Endothelial cell of umbilical vein (primary cell): ENCODE data around the gene SLC35F3. TPM values are rescaled to one million over a fixed set of nuclear protein-coding genes. Genes with fewer than 3 reads are reported as not detected.

Source experiments
- BruUV-seq: library from RNA; stranded (reverse); fragments of 400-500 nt; replicated peaks from 2 replicates; lab custom pipeline; 2021; lab: Mats Ljungman, UMichigan
- CTCF ChIA-PET: fragments of 300-600, 350-600 bp; sonication (Branson Sonifier 250); formaldehyde crosslinking; loops from one replicate; lab custom pipeline; 2021; ENCODE audit warnings: antibody characterized with exemption, inconsistent platforms; lab: Charles Lee
- POLR2A ChIA-PET: fragments of 300-600, 350-600 bp; sonication (Branson Sonifier 250); formaldehyde crosslinking; loops from one replicate; lab custom pipeline; 2021; ENCODE audit warnings: antibody characterized with exemption, inconsistent platforms; lab: Charles Lee
- DNase-seq: peaks from one replicate; pipeline ENCODE4 v3.0.0-alpha.2; 2011; ENCODE audit warnings: low read depth, low spot score
- FAIRE-seq: peaks from 2 replicates; lab custom pipeline; 2011; peaks lifted over from hg19 to GRCh38; lab: Jason Lieb, UNC
- H2AFZ ChIP-seq: 2 replicates; pipeline ENCODE4 v1.6.0; 2012; ENCODE audit warnings: low read depth, low read length, control low read depth, inconsistent platforms
- H3K27ac ChIP-seq: 2 replicates; pipeline ENCODE4 v1.5.1; 2011; ENCODE audit warnings: low read depth, mild to moderate bottlenecking, control low read depth, low read length, moderate library complexity; ENCODE audit not compliant: insufficient read depth
- H3K27me3 ChIP-seq, 2 experiments: 2 replicates each; pipeline versions ENCODE4 v1.6.0 to v1.6.1; 2011; ENCODE audit warnings: low read length in 2 of 2, mixed read lengths in 1 of 2; ENCODE audit not compliant: control insufficient read depth in 2 of 2, insufficient read depth in 2 of 2
- H3K36me3 ChIP-seq, 2 experiments: 2 replicates in 1 of 2; 3 replicates in 1 of 2; pipeline ENCODE4 v1.5.1; 2011; ENCODE audit warnings: low read length in 2 of 2, mild to moderate bottlenecking in 1 of 2, moderate library complexity in 1 of 2; ENCODE audit not compliant: control insufficient read depth in 2 of 2, insufficient read depth in 2 of 2; ENCODE audit errors: extremely low read depth in 1 of 2
- H3K4me1 ChIP-seq: 3 replicates; pipeline ENCODE4 v1.5.1; 2011; ENCODE audit warnings: mild to moderate bottlenecking, low read length; ENCODE audit not compliant: control insufficient read depth, insufficient read depth; ENCODE audit errors: extremely low read depth
- H3K4me2 ChIP-seq: 2 replicates; pipeline ENCODE4 v1.6.1; 2011; ENCODE audit warnings: low read length, control low read depth, mixed read lengths; ENCODE audit not compliant: insufficient read depth
- H3K4me3 ChIP-seq, 3 experiments: fragments of 200-600 bp in 1 of 3; sonication (generic), shearing (Covaris generic) in 1 of 3; replicated peaks in 1 of 3; 2 replicates each; pipeline ENCODE4 v1.5.1; 2011 to 2016; ENCODE audit warnings: control low read depth in 3 of 3, low read length in 3 of 3, mild to moderate bottlenecking in 2 of 3, inconsistent platforms in 1 of 3, low read depth in 1 of 3, moderate library complexity in 1 of 3; ENCODE audit not compliant: insufficient read depth in 1 of 3
- H3K79me2 ChIP-seq: 2 replicates; pipeline ENCODE4 v1.6.0; 2012; ENCODE audit warnings: low read length, inconsistent platforms; ENCODE audit not compliant: control insufficient read depth, insufficient read depth
- H3K9ac ChIP-seq: replicated peaks from 2 replicates; pipeline ENCODE3; 2011; ENCODE audit warnings: low read length, control low read depth; ENCODE audit not compliant: insufficient read depth; ENCODE audit errors: extremely low read depth
- H3K9me1 ChIP-seq: replicated peaks from 3 replicates; pipeline ENCODE4 v1.6.0; 2011; ENCODE audit warnings: mild to moderate bottlenecking, low read length; ENCODE audit not compliant: control insufficient read depth, insufficient read depth; ENCODE audit errors: extremely low read depth
- H3K9me3 ChIP-seq: replicated peaks from 2 replicates; pipeline ENCODE4 v1.5.1; 2012; ENCODE audit warnings: low read length, inconsistent platforms; ENCODE audit not compliant: control insufficient read depth, insufficient read depth
- H4K20me1 ChIP-seq: replicated peaks from 2 replicates; pipeline ENCODE3; 2011; ENCODE audit warnings: mild to moderate bottlenecking, low read length; ENCODE audit not compliant: control insufficient read depth, insufficient read depth; ENCODE audit errors: extremely low read depth
- CTCF ChIP-seq, 2 donors: IDR thresholded peaks; 1 replicate in 1 of 2; 2 replicates in 1 of 2; pipeline ENCODE4 v1.5.1; 2011; ENCODE audit warnings: low read length in 2 of 2, mild to moderate bottlenecking in 2 of 2, moderate library complexity in 2 of 2, control low read depth in 1 of 2, inconsistent platforms in 1 of 2, low read depth in 1 of 2; ENCODE audit not compliant: insufficient read depth in 1 of 2; ENCODE audit errors: extremely low read depth in 1 of 2
- EZH2 ChIP-seq: IDR thresholded peaks from 2 replicates; pipeline ENCODE4 v1.6.1; 2012; ENCODE audit warnings: borderline replicate concordance, low read depth, mild to moderate bottlenecking, moderate library complexity, low read length, inconsistent platforms; ENCODE audit not compliant: severe bottlenecking
- FOS ChIP-seq: IDR thresholded peaks from 2 replicates; pipeline ENCODE4 v1.6.1; 2011; ENCODE audit warnings: mild to moderate bottlenecking, low read length, moderate library complexity, borderline replicate concordance; ENCODE audit not compliant: insufficient read depth
- GATA2 ChIP-seq: IDR thresholded peaks from 2 replicates; pipeline ENCODE4 v1.7.0; 2011; ENCODE audit warnings: low read depth, mild to moderate bottlenecking, moderate library complexity, mixed read lengths, low read length; ENCODE audit not compliant: insufficient read length, insufficient read depth
- JUN ChIP-seq: IDR thresholded peaks from 2 replicates; pipeline ENCODE4 v1.6.1; 2011; ENCODE audit warnings: borderline replicate concordance, low read depth; ENCODE audit not compliant: insufficient read length, insufficient read depth
- MAX ChIP-seq: IDR thresholded peaks from 2 replicates; pipeline ENCODE4 v1.6.1; 2011; ENCODE audit not compliant: insufficient read depth, insufficient read length
- MYC ChIP-seq: IDR thresholded peaks from one replicate; pipeline ENCODE4 v1.6.1; 2011; ENCODE audit warnings: mild to moderate bottlenecking, low read depth, low read length
- POLR2A ChIP-seq: IDR thresholded peaks from 2 replicates; pipeline ENCODE4 v1.6.1; 2012; ENCODE audit warnings: low read depth, mild to moderate bottlenecking, control low read depth, low read length
- POLR2AphosphoS5 ChIP-seq: IDR thresholded peaks from 2 replicates; pipeline ENCODE4 v1.6.1; 2012; ENCODE audit warnings: low read depth, mild to moderate bottlenecking, control low read depth, low read length, moderate library complexity; ENCODE audit not compliant: insufficient read depth
- dilution Hi-C: fragments of 300-500 bp; cut with MboI; formaldehyde crosslinking; loops from one replicate; pipeline ENCODE4 v1.15.0; 2019; ENCODE audit warnings: low sequenced_read_pairs; ENCODE audit not compliant: extremely low pct_ligation_motif_present
- intact Hi-C: fragments of 100-400 bp; cut with micrococcal nuclease; formaldehyde crosslinking; loops from one replicate; pipeline ENCODE4 v1.10.0; 2022
- polyA plus RNA-seq, 4 experiments: library from polyadenylated mRNA; depleted of rRNA in 3 of 4; stranded (reverse) in 3 of 4; unstranded in 1 of 4; fragments of >200 nt; gene quantifications; 2 replicates each; pipeline versions ENCODE4 v1.2.1 to v1.2.3, GENCODE V29; 2011 to 2012; ENCODE audit warnings: missing spikeins in 1 of 4
- total RNA-seq: library from RNA; stranded (reverse); gene quantifications from 2 replicates; pipeline ENCODE4 v1.2.3, GENCODE V29; 2021

SLC35F3 gene
- total and polyA plus RNA-seq, 2 donors (not counting 3 experiments of a cell fraction or from before 2014, with no cell fraction given): not detected

GRCh38 chr1:234208351-234208750 is 303.9 kb downstream of the SLC35F3 start:
- no peak overlapping the region for H3K9ac ChIP-seq
- FAIRE-seq: no peak
- TF ChIP-seq POLR2A: no peak
- TF ChIP-seq POLR2AphosphoS5: no peak
- no peak for TF ChIP-seq MYC
- TF ChIP-seq MAX: no peak
- no peak for TF ChIP-seq CTCF (IDR thresholded peaks at IDR 0.05; ENCODE audit: extremely low read depth in 1 of 2, insufficient read depth in 1 of 2, low read depth in 1 of 2, low read length in 2 of 2)
- no peak for TF ChIP-seq EZH2
- no peak for TF ChIP-seq GATA2
- TF ChIP-seq JUN: no peak
- TF ChIP-seq FOS: no peak
- no peaks in the 10 kb centered on the region for H3K4me1 ChIP-seq
- no peaks in the 10 kb centered on the region for H3K79me2 ChIP-seq
- dilution Hi-C loops (no loop called here), intact Hi-C loops (no loop called here)
- H4K20me1 ChIP-seq: no peaks in the 10 kb centered on the region
- no peaks in the 10 kb centered on the region for H3K9me1 ChIP-seq
- no peak overlapping the region for H3K4me2 ChIP-seq
- H3K27ac ChIP-seq: no peak overlapping the region
- no peak for DNase-seq
- no peaks in the 10 kb centered on the region for H3K9me3 ChIP-seq
- ChIA-PET POLR2A (no interaction called here), CTCF (no interaction called here)
- H3K36me3 ChIP-seq: no peaks in the 10 kb centered on the region
- BruUV-seq: no TSS peak
- no peak overlapping the region for H2AFZ ChIP-seq
- H3K4me3 ChIP-seq: no peak overlapping the region
- H3K27me3 ChIP-seq: peaks cover 2 to 6% of the 10 kb centered on the region in 2 experiments
